Skeletal muscle satellite cell (primary cell): ENCODE results near the gene ADAMTS6.

Experiments
- H3K27me3 ChIP-seq: 2 replicates; pipeline ENCODE4 v1.7.0; 2013; ENCODE audit warnings: low read length; ENCODE audit not compliant: control insufficient read depth, insufficient read depth
- H3K36me3 ChIP-seq: 2 replicates; pipeline ENCODE4 v1.7.0; 2013; ENCODE audit warnings: mild to moderate bottlenecking, control low read depth, low read length; ENCODE audit not compliant: insufficient read depth
- H3K4me1 ChIP-seq: 2 replicates; pipeline ENCODE4 v1.7.0; 2013; ENCODE audit warnings: low read length; ENCODE audit not compliant: control insufficient read depth, insufficient read depth
- H3K4me2 ChIP-seq: 2 replicates; pipeline ENCODE4 v1.7.0; 2013; ENCODE audit warnings: mild to moderate bottlenecking, low read length
- H3K4me3 ChIP-seq: 2 replicates; pipeline ENCODE4 v1.7.0; 2013; ENCODE audit warnings: low read length
- H3K9ac ChIP-seq: 2 replicates; pipeline ENCODE4 v1.7.0; 2013; ENCODE audit warnings: mild to moderate bottlenecking, low read depth, low read length, moderate library complexity
- H3K9me3 ChIP-seq: replicated peaks from 2 replicates; pipeline ENCODE4 v1.7.0; 2013; ENCODE audit warnings: mild to moderate bottlenecking, control low read depth, low read length

The ADAMTS6 gene

DNA sequence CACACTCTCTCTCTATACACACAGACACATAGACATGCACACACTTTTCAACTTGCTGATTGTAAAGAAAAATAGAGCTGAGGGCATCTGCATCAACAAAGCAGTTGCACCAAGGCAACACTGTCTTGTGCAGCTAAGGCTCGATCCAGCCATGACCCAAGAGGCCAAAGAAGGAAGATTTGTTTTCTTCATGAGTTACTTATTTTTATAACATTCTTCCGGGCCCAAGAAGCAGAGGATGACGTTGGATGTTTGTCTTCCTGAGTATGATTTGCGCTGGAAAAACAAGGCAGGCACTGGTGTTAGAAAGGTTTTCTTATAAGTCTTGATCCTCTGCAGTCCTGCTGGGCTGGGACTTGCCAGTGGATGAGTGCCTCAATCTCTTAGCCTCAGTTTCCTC lies 344.1 kb downstream of the ADAMTS6 start:
- Histone ChIP-seq H3K36me3 (no peaks in the 10 kb centered on the region), H3K9me3 (no peaks in the 10 kb centered on the region), H3K27me3 (no peaks in the 10 kb centered on the region), H3K9ac (no peak overlapping the region), H3K4me3 (no peak overlapping the region), H3K4me2 (no peak overlapping the region), H3K4me1 (peaks cover 29% of the 10 kb centered on the region)

DNA sequence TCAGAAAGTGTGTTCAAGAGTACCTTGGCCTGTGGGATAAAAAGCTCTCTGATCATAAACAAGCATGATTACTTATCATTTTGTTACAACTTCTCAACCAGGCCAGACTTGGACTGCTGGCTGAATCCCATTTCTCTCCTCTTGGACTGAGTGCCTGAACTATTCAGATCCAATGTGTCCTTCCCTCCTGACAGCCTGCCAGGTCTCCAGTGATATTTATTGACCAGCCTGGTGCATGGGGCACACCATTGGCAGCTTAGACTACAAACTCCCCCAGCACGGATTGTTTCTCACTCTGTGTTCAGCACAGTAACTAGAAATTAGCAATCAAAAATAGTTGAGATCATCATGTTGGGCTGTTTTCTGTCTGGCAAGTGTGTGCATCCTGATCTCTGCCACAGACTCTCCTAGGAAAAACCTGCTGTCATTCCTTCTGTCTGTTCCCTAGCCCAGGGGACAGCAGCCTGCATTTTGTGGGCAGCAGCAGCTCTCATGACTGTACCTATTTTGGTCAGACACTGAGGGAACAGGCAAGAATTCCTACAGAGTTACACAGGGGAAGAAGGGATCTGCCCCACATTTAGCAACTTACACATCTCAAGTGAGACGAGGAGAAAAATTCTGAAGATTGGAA lies 348.1 kb downstream of the ADAMTS6 start:
- no peak overlapping the region for H3K4me3 ChIP-seq
- no peaks in the 10 kb centered on the region for H3K27me3 ChIP-seq
- H3K9me3 ChIP-seq, result no peaks in the 10 kb centered on the region
- no peak overlapping the region for H3K4me2 ChIP-seq
- H3K4me1 ChIP-seq, result peaks cover 17% of the 10 kb centered on the region
- H3K9ac ChIP-seq, result no peak overlapping the region
- no peaks in the 10 kb centered on the region for H3K36me3 ChIP-seq

DNA sequence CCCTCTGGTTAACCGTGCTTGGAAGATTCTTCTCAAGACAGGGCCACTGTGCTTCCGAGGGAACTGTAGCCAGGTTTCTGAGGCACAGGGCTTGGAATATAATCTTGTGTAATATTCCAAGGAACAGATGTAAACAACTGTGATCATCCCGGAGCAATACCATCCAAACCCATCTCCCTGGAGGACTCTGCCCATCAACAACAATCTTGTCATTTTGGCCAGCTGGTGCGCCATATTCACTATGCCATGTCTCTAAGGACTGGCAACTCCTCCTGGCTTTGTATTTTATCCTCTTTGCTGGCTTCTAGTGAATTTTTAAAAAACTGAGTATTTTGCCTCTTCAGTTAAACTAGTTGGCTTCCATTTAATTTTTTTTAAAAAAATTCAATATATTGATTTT lies 349.3 kb downstream of the ADAMTS6 start:
- no peaks in the 10 kb centered on the region for H3K9me3 ChIP-seq
- no peak overlapping the region for H3K9ac ChIP-seq
- no peaks in the 10 kb centered on the region for H3K27me3 ChIP-seq
- no peak overlapping the region for H3K4me2 ChIP-seq
- H3K4me3 ChIP-seq, result no peak overlapping the region
- peaks cover 15% of the 10 kb centered on the region for H3K4me1 ChIP-seq
- no peaks in the 10 kb centered on the region for H3K36me3 ChIP-seq

DNA sequence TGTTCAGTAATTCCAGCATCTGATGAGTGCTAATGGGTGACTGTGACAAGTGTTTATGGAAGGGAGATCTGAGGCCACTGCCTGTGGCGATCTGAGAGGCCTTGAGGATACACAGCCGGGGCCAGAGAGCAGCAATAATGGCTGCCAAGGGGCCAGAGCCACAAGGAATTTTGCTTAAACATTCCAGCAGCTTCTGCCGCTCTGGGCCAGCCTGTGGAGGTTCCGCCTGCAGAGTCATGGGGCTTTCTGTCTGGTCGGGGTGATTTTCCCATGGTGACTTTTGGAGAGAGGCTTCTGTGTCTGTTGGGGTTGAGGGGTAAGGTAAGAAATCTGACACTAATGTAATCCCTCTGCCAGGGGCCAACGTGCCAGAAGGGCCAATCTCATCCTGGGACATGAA lies 353.5 kb downstream of the ADAMTS6 start:
- H3K4me1 ChIP-seq, result peaks cover 27% of the 10 kb centered on the region
- no peaks in the 10 kb centered on the region for H3K36me3 ChIP-seq
- no peaks in the 10 kb centered on the region for H3K9me3 ChIP-seq
- H3K4me2 ChIP-seq, result no peak overlapping the region
- no peaks in the 10 kb centered on the region for H3K27me3 ChIP-seq
- H3K4me3 ChIP-seq, result no peak overlapping the region
- peak overlapping the region; percentile 26 for H3K9ac ChIP-seq

DNA sequence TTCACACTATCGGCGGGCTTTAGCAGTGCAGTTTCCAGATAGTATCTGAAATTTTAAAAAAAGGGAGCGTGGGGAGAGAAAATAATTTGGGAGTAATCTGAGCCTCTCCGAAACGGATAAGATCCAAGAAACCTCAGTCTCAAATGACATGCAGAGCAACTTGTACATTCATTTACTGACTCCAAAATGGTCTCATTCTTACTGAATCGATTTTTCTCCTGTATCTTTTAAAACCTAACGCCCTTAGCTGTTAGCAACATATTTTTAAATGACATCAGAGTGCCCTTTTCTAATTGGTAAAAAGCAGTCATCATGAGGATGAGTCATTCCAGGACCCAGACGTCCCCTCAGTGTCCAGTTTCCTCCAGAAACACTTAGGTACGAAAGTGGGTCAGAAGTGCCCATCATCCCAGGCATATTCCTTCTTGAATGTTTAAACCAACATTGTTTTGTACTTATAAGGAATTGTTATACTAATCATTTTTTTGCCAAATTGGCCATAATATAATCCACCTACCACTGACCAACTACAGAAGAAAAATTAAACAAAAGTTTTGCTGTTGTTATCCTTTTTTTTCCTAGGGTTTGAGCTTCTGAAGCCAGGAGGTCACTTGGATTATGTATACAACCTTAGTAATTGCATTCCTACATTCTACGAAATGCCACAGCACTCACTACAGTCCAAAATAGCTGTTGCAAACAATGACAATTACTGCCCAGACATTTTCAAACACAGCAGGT lies 354.4 kb downstream of the ADAMTS6 start:
- peak overlapping the region; percentile 48 for H3K4me2 ChIP-seq
- H3K36me3 ChIP-seq, result no peaks in the 10 kb centered on the region
- H3K9me3 ChIP-seq, result no peaks in the 10 kb centered on the region
- no peak overlapping the region for H3K4me3 ChIP-seq
- H3K27me3 ChIP-seq, result no peaks in the 10 kb centered on the region
- peak overlapping the region; percentile 81 for H3K9ac ChIP-seq
- H3K4me1 ChIP-seq, result peaks cover 31% of the 10 kb centered on the region

DNA sequence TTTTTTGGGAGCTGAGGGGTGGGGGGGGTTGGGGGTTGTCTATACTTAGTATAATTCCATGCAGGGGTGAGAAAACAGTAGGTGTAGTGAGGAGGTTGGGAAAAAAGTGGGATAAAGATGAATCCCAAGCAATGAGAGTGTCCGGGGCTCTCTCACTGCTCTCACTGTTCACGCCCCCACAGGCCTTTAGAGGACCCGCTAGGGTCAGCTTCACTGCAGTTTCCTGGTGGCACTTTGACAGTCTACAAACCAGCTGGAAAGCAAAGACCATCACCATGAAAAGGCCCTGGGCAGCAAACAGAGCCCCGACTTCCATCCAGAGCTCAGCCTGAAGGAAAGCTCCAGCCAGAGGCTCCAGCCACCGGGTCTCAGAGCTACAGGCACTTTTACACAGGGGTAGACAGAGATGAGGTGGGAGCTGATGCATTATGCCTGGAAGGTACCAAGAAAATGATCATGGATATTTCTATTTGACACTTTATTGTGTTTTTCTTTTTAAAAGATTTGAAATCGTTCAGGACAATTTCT lies 355.1 kb downstream of the ADAMTS6 start:
- H3K4me2 ChIP-seq, result peak overlapping the region; percentile 48
- H3K9me3 ChIP-seq, result no peaks in the 10 kb centered on the region
- H3K27me3 ChIP-seq, result no peaks in the 10 kb centered on the region
- H3K9ac ChIP-seq, result peak overlapping the region; percentile 81
- H3K4me3 ChIP-seq, result no peak overlapping the region
- H3K4me1 ChIP-seq, result peaks cover 39% of the 10 kb centered on the region
- H3K36me3 ChIP-seq, result no peaks in the 10 kb centered on the region

DNA sequence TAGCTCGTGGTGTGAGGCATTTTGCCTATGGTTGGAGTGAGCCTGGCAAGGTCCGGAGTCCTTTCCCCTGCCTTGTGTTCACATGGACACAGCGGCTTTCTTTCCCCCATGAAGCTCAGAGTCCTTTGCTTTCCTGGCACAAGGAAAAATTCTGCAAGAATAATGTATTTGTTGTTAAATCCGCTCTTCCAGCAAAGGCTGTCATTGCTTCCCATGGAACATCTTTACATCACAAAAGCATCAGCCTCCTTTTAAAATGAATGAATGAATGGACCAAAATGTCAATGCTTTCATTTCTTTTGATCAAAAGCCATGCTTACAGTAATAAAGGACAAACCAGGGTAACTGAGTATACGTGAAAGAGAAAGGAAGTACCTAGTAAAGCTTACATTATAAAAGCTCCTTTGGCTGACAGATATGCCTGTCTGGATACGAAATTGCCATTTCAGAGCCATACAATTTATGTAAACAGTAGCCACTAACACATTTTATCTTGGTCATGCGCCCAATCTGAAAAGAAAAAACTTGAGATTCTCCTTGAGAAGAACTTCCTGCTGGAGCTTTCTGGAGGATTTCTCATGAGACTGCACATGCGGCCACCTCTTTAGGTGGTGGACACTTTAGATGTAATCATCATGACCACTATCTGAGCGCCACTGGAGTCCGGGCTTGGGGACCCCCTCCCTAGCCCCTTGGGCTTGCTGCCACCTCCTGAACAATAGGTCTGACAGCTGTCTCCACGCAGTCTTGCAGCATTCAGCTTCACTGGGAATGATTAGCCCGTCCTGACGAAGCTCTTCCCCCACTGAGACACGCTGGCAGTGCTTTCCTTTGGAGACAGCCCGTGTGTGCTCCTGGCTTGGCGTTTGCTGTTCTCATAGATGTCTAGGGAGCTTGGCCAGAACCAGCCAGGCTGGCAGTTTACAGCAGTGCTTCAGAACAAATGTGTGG lies 355.9 kb downstream of the ADAMTS6 start:
- Histone ChIP-seq H3K4me2 (peak overlapping the region; percentile 48), H3K9me3 (no peaks in the 10 kb centered on the region), H3K4me3 (no peak overlapping the region), H3K4me1 (peaks cover 40% of the 10 kb centered on the region), H3K9ac (peak overlapping the region; percentile 81), H3K36me3 (no peaks in the 10 kb centered on the region), H3K27me3 (no peaks in the 10 kb centered on the region)

DNA sequence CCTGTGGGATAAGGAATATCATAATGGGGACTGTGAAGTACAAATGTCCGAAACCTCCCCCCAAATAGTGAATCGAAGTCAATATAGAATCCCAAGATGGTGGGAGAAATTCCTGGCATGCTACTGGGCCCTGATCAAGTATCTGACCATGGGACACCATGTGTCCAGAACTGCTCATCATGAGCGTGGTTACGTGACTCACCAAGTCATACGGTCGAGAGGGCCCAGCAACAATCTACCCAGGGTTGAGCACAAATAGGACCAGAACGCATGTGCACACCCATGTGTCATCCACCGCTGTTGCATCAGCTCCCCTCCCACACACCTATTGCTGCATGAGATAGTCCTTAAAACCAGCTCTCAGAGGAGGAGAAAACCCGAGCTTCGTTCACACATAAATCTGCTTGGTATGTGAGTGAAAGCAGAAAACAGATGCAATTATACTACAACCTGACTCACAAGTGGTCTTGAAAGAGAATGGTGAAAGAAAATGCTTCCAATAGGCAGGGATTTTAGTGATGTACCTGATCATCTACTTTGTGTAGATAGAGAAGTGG lies 359.8 kb downstream of the ADAMTS6 start:
- H3K27me3 ChIP-seq, result no peaks in the 10 kb centered on the region
- H3K4me3 ChIP-seq, result no peak overlapping the region
- H3K9ac ChIP-seq, result peak overlapping the region; percentile 18
- H3K9me3 ChIP-seq, result no peaks in the 10 kb centered on the region
- H3K4me1 ChIP-seq, result peaks cover 29% of the 10 kb centered on the region
- no peak overlapping the region for H3K4me2 ChIP-seq
- H3K36me3 ChIP-seq, result no peaks in the 10 kb centered on the region

DNA sequence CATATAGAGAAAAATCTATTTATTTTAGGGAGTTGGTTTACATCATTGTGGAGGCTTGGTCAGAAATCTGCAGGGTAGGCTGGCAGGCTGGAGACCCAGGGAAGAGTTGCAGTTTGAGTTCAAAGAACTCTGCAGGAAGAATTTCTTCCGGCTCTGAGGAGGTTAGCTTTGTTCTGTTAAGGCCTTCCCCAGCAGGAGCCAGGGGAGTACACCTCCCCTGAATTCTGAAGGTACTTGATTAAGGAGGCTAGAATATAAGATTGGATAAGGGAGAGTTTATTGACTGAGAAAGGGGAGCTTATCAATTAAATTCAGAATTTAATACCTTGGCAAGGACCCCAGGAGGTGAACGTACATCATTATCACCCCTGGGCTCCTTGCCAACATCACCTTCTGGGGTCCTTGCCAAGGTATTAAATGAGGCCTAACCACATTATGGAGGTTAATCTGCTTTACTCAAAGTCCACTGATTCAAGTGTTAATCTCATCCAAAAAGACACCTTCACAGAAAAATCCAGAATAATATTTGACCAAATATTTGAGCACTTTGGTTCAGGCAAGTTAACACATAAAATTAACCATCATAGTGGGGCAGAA lies 361.3 kb downstream of the ADAMTS6 start:
- no peak overlapping the region for H3K4me2 ChIP-seq

DNA sequence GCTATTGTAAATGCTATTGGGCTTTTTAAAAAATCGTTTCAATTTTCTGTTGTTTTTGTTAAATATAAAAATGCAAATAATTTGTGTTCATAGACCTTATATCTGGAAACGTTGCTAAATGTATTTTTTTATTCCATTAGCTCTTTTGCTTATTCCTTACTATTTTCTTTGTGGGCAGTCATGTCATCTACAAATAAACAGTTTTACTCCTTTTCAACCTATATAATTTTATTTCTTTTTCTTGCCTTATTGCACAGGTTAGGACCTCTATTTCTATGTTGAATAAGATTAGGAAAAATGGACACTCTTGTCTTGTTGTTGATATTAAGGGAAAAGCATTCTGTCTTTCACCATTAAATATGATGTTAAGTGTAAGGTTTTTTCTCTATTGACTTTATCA lies 364.2 kb downstream of the ADAMTS6 start:
- no peak overlapping the region for H3K9ac ChIP-seq
- no peaks in the 10 kb centered on the region for H3K9me3 ChIP-seq
- H3K36me3 ChIP-seq, result no peaks in the 10 kb centered on the region
- peaks cover 11% of the 10 kb centered on the region for H3K4me1 ChIP-seq
- no peak overlapping the region for H3K4me3 ChIP-seq
- no peaks in the 10 kb centered on the region for H3K27me3 ChIP-seq
- H3K4me2 ChIP-seq, result no peak overlapping the region

More for the DNA sequence above, 361.3 kb downstream of the ADAMTS6 start:
- Histone ChIP-seq H3K4me3 (no peak overlapping the region), H3K9ac (no peak overlapping the region), H3K4me1 (peaks cover 15% of the 10 kb centered on the region), H3K9me3 (no peaks in the 10 kb centered on the region), H3K36me3 (no peaks in the 10 kb centered on the region), H3K27me3 (no peaks in the 10 kb centered on the region)

DNA sequence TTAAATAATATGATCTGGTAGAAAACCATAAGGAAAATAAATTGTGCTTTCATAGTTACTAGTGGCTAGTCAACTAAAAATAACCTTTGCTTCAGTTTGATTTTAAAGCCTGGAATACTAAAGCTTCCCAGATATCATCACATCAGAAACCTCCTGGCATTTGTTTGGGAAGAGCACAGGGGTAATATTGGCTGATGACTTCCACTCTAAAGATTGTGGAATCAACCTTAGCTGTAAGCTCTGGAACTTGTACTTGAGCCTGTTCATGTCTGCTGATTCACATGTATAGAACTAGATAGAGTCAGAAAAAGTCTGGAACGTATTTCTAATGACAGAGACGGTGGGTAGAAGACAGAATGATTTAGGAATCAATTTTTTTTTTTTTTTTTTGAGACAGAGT lies 367.9 kb downstream of the ADAMTS6 start:
- Histone ChIP-seq H3K27me3 (no peaks in the 10 kb centered on the region), H3K9ac (no peak overlapping the region), H3K4me2 (no peak overlapping the region), H3K4me1 (no peaks in the 10 kb centered on the region), H3K36me3 (no peaks in the 10 kb centered on the region), H3K4me3 (no peak overlapping the region), H3K9me3 (no peaks in the 10 kb centered on the region)
